KBM-7 (cell line): Measurements from ENCODE around the gene ARHGEF1.
A peak's percentile ranks its signal among the peaks of the same experiment; 100 is the strongest.
"Not testable (repeated sequence)": the region's sequence is repeated elsewhere in the genome, so short reads cannot be mapped to it uniquely, and the experiment has no call there.

ENCODE experiments used
- DNase-seq: peaks from one replicate; pipeline ENCODE4 v3.0.0-alpha.2; 2015
- in situ Hi-C: fragments of 300-500 bp; cut with MboI; formaldehyde crosslinking; loops from 2 replicates; pipeline ENCODE4 v1.14.3; 2020; ENCODE audit warnings: low sequenced_read_pairs, low pct_unique_long_range_greater_than_20kb, mixed read lengths

Gene ARHGEF1

DNA sequence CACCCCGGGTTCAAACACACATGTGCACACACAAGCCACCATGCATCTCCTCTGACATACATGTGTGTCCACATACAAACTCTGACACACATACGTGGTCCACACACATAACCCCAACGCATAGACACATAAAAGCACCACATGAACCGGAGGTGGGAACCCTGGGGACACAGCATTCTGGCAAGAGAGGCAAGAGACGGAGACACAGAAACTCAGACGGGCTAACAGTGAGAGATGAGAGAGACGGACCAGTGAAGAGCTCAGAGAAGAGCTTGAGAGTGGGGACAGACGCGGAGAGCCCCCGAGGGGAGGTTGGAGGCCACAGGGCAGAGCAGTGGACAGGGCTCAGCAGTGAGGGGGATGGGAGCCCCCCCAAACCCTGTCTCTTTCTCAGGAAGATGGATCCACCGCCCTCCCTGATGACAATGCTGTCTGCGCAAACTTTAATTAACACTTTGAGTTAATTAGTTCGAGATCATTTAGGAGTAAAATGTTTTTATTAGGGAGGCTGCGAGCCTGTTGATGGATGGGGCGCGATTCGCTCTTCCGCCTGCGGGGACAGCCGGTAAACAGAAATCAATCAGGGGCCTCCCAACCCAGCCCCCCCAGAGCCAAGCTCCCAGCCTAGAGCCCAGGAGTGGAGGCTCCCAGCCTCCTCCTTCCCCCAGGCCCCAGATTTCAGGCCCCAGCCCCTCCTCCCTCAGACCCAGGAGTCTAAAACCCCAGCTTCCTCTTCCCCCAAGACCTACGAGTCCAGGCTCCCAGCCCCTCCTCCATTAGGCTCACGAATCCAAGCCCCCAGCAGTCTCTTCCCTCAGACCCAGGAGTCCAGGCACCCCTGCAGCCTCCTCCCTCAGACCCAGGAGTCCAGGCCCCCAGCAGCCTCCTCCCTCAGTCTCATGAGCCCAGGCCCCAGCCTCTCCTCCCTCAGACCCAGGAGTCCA, 54.8 kb downstream of the ARHGEF1 start:
- in situ Hi-C loops = no loop called here
- no peak for DNase-seq

DNA sequence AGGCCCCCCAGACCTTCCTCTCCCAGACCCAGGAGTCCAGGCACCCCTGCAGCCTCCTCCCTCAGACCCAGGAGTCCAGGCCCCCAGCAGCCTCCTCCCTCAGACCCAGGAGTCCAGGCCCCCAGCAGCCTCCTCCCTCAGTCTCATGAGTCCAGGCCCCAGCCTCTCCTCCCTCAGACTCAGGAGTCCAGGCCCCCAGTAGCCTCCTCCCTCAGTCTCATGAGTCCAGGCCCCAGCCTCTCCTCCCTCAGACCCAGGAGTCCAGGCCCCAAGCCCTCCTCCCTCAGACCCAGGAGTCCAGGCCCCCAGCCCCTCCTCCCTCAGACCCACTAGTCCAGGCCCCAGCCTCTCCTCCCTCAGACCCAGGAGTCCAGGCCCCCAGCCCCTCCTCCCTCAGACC, 56.2 kb downstream of the ARHGEF1 start:
- DNase-seq, in situ Hi-C loops: not testable (repeated sequence)

DNA sequence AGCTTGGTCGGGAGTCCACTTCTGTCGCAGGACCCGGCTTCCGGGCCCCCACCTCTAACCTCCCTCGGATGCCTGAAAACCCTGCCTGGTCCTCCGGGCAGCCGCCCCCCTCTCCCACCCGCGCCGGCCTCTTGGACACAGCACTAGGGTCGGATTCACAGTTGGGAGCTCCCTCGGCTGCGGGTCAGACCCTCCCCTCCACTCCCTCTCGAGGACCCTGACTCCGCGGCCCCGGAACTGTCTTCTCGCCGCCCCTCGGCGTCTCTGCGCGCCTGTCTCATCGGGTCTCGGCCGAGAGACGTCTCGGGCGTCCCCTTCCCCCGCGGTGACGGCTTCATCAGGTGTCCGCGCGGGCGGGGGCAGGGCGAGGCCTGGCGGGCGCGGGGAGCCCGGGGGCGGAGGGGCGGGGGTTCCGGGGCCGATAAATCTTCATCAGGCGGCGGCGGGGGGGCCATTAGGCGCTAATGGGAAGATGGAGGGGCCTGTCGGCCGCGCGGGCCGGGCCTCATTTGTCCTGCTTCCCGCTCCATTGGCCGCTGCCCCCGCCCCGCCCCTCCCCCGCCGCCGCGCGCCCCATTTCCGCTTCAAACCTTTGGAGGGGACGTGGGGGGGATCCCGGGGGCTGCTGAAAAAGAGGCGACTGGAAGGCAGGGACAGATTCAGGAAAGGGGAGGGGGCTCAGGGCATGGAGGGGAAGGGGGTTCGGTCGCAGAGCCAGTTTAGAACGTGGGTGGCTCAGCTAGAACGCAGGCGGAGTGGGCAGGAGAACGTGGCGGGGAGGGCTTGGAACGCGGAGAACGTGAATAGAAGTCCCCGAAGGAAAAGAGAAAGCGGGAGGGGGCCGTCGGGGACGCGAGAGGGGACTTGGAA, 57.1 kb downstream of the ARHGEF1 start:
- no peak for DNase-seq
- in situ Hi-C loops = loop anchor here (10.0 kb wide), 1 partner anchor 65 kb away; the partner anchor contains the start of gene CD79A

DNA sequence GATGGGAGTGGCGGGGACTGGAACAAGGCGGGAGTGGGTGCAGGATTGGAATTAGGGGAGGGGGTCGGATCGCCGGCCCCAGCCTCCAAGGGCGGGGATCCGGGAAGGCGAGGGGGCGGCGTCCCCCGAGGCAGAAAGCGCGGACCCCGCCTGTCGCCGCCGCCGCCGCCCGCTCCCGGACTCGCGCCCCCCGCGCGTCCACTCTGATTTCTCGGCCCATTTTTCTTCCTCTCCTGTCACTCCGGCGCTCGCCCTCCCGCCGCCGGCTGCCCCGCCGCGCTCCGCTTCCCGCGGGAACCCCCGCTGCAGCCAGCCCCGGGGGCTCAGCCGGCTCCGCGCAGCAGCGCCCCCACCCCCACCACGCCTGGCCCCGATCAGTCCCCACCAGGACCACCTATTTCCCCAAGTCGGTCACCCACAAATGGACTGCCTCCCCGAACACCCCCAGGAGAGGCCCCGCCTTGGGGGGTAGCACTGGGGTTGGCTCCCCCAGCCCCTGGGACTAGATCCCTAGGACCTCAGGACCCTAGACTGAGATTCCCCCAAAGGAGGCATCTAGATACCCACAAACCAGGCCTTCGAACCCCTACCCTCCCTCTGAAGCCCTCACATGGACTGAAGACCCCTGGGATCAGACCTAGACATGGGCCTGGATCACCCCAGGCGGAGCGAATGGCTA, 57.9 kb downstream of the ARHGEF1 start:
- in situ Hi-C loops = loop anchor here (10.0 kb wide), 1 partner anchor 66 kb away; the partner anchor contains the start of gene CD79A
- DNase-seq = no peak

DNA sequence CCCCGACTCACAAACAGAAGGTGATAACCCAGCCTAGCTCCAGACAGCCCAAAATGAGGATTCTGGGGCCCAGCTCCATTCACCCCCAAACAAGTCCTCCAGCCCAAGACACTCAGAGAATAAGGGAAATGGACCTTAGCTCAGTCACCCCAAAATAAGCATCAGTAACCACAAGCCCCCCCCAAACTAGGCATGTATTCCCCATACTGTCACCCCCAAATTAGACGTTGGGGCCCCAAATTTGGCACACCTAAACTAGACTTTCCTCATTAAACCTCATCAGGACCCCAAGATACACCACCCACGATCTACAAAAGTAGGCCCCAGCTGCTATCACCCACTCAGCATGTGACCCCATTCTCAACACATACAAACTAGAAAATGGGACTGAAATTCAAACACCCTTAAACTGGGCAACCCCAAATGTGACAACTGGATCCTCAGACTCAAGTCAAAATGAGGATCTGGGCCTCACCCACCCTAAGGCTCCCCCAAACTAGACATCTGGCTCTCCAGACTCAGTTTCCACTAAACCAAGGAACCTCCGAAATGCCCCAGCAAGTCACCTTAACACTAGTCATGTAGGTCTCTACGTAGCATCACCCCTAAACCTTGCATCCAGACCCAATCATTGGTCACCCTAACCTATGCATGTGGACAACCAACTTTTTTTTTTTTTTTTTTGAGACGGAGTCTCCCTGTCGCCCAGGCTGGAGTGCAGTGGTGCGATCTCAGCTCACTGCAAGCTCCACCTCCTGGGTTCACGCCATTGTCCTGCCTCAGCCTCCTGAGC, 58.6 kb downstream of the ARHGEF1 start:
- in situ Hi-C loops = loop anchor here (10.0 kb wide), 1 partner anchor 67 kb away; the partner anchor contains the start of gene CD79A
- no peak for DNase-seq

DNA sequence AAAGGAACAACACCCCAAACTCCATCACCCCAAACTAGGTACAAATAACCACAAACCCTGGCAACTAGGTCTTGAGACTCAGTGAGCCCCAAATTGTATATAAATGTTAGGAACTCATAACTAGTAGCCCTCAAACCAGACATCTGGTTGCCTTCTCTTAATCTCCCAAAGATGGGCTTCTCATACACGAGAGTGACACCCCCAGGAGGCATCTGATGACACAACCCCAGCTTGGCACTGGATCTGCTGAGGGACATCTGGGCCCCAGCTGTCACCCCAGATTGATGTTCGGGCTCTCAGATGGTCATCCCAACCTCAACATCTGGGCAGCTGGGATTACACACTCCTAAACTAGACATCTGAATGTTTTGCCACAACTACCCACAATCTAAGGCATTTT, 61.4 kb downstream of the ARHGEF1 start:
- in situ Hi-C loops = loop anchor here (10.0 kb wide), 1 partner anchor 70 kb away; the partner anchor contains the start of gene CD79A
- DNase-seq = no peak

DNA sequence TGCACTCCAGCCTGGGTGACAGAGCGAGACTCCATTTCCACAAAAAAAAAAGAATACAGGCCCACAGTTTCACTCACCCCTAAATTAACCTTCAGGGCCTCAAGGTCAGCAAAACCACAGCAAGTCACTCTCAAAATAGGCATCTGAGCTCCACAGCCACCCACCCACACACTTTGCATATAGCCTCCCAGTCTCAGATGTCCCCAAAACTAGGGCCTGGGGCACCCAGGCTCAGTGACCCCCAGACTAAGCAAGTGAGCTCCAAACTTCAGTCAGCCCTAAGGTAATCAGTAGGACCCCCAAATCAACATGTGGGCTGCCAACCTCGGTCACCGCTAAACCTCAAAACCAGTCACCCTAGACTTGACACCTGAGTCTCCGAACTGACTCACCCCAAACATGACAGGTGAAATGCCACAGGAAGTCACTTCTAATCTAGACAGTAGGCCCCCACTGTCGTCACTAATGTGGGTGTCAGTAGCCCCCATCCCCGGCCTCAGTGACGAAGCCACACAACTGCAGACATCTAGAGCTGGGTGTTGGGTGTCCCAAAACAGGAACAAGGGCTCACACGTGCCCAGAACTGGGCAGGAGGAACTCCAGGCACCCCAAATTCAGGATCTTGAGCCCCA, 62.3 kb downstream of the ARHGEF1 start:
- in situ Hi-C loops = loop anchor here (10.0 kb wide), 1 partner anchor 70 kb away; the partner anchor contains the start of gene CD79A
- DNase-seq = no peak

DNA sequence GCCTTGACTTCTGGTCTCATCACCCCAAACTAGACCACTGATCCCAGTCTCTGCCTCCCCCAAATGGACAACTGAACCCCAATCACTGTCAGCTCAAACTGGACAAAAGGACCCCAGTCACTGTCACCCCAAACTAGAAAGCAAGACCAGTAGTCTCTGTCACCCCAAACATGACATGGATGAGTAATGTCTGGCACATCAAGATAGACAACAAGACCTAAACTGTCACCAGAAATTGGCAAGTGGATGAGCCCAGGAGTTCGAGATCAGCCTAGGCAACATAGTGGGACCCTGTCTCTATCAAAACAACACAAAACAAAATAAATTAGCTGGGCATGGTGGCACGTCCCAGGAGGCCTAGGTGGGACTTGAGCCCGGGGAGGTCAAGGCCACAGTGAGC, 64.1 kb downstream of the ARHGEF1 start:
- no peak for DNase-seq
- in situ Hi-C loops = loop anchor here (10.0 kb wide), 1 partner anchor 72 kb away; the partner anchor contains the start of gene CD79A

GRCh38 chr19:41951686-41952172, 68.7 kb downstream of the ARHGEF1 start:
- in situ Hi-C loops = no loop called here
- DNase-seq = peak; percentile 68

DNA sequence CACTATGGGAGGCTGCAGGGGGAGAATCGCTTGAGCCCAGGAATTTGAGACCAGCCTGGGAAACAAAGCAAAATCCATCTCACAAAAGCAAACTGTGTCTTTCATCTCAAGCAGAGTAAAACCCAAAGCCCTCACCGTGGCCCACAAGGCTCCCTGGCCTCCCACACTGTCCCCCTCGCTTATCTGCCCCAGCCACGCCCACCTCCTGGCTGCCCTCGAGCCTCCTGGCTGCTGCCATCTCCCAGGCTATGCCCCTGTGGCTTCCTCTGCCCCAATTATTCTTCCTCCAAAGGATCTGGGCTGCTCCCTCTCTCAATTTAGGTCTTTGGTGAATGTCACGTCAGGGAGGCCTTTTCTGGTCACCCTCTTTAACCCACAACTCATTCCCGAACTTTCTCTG, 72.5 kb downstream of the ARHGEF1 start:
- in situ Hi-C loops = no loop called here
- no peak for DNase-seq

DNA sequence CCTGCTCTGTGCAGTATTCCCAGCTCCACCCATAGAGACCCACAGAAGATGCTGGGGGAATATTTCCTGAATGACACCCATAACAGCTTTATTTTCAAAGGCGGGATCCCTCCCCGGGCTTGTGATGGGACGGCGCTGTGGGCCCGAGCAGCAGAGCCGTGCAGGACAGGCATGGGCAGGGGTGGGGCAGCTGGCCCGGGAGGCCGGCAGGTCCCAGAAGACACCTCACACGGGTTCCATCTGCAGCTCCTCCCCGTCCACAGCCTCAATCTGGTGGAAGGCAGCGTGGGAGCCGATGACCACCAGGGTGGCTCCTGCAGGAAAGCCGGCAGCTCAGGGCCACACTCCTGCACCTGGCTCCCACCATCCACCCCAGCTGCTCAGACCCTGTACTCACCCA, 73.6 kb downstream of the ARHGEF1 start:
- in situ Hi-C loops = no loop called here
- DNase-seq = no peak
